WTC11 (cell line): ENCODE data around the gene CACNA1C.

Source experiments
- CREB1 ChIP-seq: sonication (generic); formaldehyde crosslinking; IDR thresholded peaks from 2 replicates; pipeline ENCODE4 v1.8.0; 2023; ENCODE audit warnings: mild to moderate bottlenecking, missing genetic modification reagents
- ESRRA ChIP-seq: sonication (generic); formaldehyde crosslinking; IDR thresholded peaks from 2 replicates; pipeline ENCODE4 v1.8.1; 2022; ENCODE audit warnings: mild to moderate bottlenecking, missing genetic modification reagents, borderline replicate concordance
- FOXP1 ChIP-seq: sonication (generic); formaldehyde crosslinking; IDR thresholded peaks from 2 replicates; pipeline ENCODE4 v1.8.0; 2022; ENCODE audit warnings: missing genetic modification reagents, mild to moderate bottlenecking, moderate library complexity, borderline replicate concordance
- ZNF121 ChIP-seq: sonication (generic); formaldehyde crosslinking; IDR thresholded peaks from 2 replicates; pipeline ENCODE4 v1.8.0; 2023; ENCODE audit warnings: missing genetic modification reagents
- TF ChIP-seq, protein P1 (sequence below): fragments of 200-600 bp; IDR thresholded peaks from 2 replicates; pipeline ENCODE4 v1.8.0; 2022; ENCODE audit warnings: antibody characterized with exemption

- TF ChIP-seq CREB1 = no peak
- TF ChIP-seq, protein P1, sequence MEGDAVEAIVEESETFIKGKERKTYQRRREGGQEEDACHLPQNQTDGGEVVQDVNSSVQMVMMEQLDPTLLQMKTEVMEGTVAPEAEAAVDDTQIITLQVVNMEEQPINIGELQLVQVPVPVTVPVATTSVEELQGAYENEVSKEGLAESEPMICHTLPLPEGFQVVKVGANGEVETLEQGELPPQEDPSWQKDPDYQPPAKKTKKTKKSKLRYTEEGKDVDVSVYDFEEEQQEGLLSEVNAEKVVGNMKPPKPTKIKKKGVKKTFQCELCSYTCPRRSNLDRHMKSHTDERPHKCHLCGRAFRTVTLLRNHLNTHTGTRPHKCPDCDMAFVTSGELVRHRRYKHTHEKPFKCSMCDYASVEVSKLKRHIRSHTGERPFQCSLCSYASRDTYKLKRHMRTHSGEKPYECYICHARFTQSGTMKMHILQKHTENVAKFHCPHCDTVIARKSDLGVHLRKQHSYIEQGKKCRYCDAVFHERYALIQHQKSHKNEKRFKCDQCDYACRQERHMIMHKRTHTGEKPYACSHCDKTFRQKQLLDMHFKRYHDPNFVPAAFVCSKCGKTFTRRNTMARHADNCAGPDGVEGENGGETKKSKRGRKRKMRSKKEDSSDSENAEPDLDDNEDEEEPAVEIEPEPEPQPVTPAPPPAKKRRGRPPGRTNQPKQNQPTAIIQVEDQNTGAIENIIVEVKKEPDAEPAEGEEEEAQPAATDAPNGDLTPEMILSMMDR = no peak
- no peak for TF ChIP-seq ESRRA (CRISPR knock-in tag)
- no peak for TF ChIP-seq FOXP1 (CRISPR knock-in tag)
- no peak for TF ChIP-seq ZNF121 (CRISPR knock-in tag)
Observed at GRCh38 chr12:2608608-2608945, 555.8 kb downstream of the CACNA1C start.
